MM.1S (cell line): ENCODE measurements around the gene GNPAT.

ENCODE experiments used
- DNase-seq: peaks from one replicate; pipeline ENCODE4 v3.0.0-alpha.2; 2015
- H2AFZ ChIP-seq: fragments of 300-600 bp; sonication (generic); 2 replicates; pipeline ENCODE4 v1.6.0; 2016; ENCODE audit warnings: antibody characterized with exemption, low read length
- H3F3A ChIP-seq: fragments of 300-600 bp; sonication (generic); 2 replicates; pipeline ENCODE4 v1.6.1; 2016; ENCODE audit warnings: mild to moderate bottlenecking, antibody characterized with exemption, low read length, moderate library complexity, mixed read lengths; ENCODE audit not compliant: insufficient read depth
- H3K27ac ChIP-seq: fragments of 300-600 bp; sonication (generic); 2 replicates; pipeline ENCODE4 v1.5.1; 2016; ENCODE audit warnings: mild to moderate bottlenecking, low read length
- H3K27me3 ChIP-seq: fragments of 300-600 bp; sonication (generic); replicated peaks from 2 replicates; pipeline ENCODE4 v1.6.0; 2016; ENCODE audit warnings: low read length; ENCODE audit not compliant: insufficient read depth
- H3K36me3 ChIP-seq: fragments of 300-600 bp; sonication (generic); replicated peaks from 2 replicates; pipeline ENCODE4 v1.6.1; 2016; ENCODE audit warnings: mild to moderate bottlenecking, low read length, mixed read lengths; ENCODE audit not compliant: insufficient read depth
- H3K4me1 ChIP-seq: fragments of 300-600 bp; sonication (generic); 2 replicates; pipeline ENCODE4 v1.6.1; 2016; ENCODE audit warnings: low read length, mixed read lengths
- H3K4me2 ChIP-seq: fragments of 300-600 bp; sonication (generic); 2 replicates; pipeline ENCODE4 v1.6.0; 2016; ENCODE audit warnings: low read depth, low read length
- H3K4me3 ChIP-seq: fragments of 300-600 bp; sonication (generic); 2 replicates; pipeline ENCODE4 v1.5.1; 2016; ENCODE audit warnings: low read length, mixed read lengths
- H3K79me2 ChIP-seq: fragments of 300-600 bp; sonication (generic); 2 replicates; pipeline ENCODE4 v1.6.1; 2016; ENCODE audit warnings: mixed run types, low read length, mixed read lengths
- H3K9ac ChIP-seq: fragments of 300-600 bp; sonication (generic); 2 replicates; pipeline ENCODE4 v1.6.1; 2016; ENCODE audit warnings: low read length, mixed read lengths
- H3K9me2 ChIP-seq: fragments of 300-600 bp; sonication (generic); replicated peaks from 2 replicates; pipeline ENCODE4 v1.6.1; 2016; ENCODE audit warnings: mild to moderate bottlenecking, low read length, mixed read lengths; ENCODE audit not compliant: insufficient read depth
- H3K9me3 ChIP-seq: fragments of 300-600 bp; sonication (generic); replicated peaks from 2 replicates; pipeline ENCODE4 v1.6.1; 2016; ENCODE audit warnings: mild to moderate bottlenecking, low read length, mixed read lengths; ENCODE audit not compliant: insufficient read depth
- H4K20me1 ChIP-seq: fragments of 300-600 bp; sonication (generic); 2 replicates; pipeline ENCODE4 v1.6.1; 2016; ENCODE audit warnings: mild to moderate bottlenecking, low read length, moderate library complexity, mixed read lengths; ENCODE audit not compliant: insufficient read depth
- CTCF ChIP-seq: fragments of 300-600 bp; sonication (generic); IDR thresholded peaks from 2 replicates; pipeline ENCODE4 v1.5.1; 2016; ENCODE audit warnings: antibody characterized with exemption, low read length, mixed read lengths
- EZH2 ChIP-seq: fragments of 300-600 bp; sonication (generic); optimal IDR thresholded peaks from 2 replicates; pipeline ENCODE3; 2017; ENCODE audit warnings: low read depth, mild to moderate bottlenecking, antibody characterized with exemption, low read length, mixed read lengths
- EZH2phosphoT487 ChIP-seq: fragments of 300-600 bp; sonication (generic); IDR thresholded peaks from 2 replicates; pipeline ENCODE4 v1.6.1; 2018; ENCODE audit warnings: antibody characterized with exemption, low read length

The GNPAT gene

GRCh38 chr1:231234506-231234905 lies 6.5 kb upstream of the GNPAT start:
- Histone ChIP-seq H3K27me3 (no peaks in the 10 kb centered on the region), H3F3A (no peaks in the 10 kb centered on the region), H3K9ac (no peak overlapping the region), H3K4me2 (no peak overlapping the region), H3K9me3 (no peaks in the 10 kb centered on the region), H4K20me1 (no peaks in the 10 kb centered on the region), H3K4me3 (no peak overlapping the region), H3K79me2 (peaks cover 8% of the 10 kb centered on the region), H3K27ac (no peak overlapping the region), H3K9me2 (no peaks in the 10 kb centered on the region), H2AFZ (no peak overlapping the region), H3K36me3 (0 out of 2 replicates have a peak, but pooled peaks cover 3% of the 10 kb centered on the region), H3K4me1 (peaks cover 3% of the 10 kb centered on the region; the same call in 1 of the 2 replicates)
- no peak for DNase-seq
- TF ChIP-seq CTCF = no peak
- TF ChIP-seq EZH2phosphoT487 = no peak
- TF ChIP-seq EZH2 = no peak

- TF ChIP-seq EZH2phosphoT487 = no peak
- TF ChIP-seq EZH2 = no peak
- no peak for TF ChIP-seq CTCF
- Histone ChIP-seq H4K20me1 (no peaks in the 10 kb centered on the region), H3K4me3 (no peak overlapping the region), H3K36me3 (0 out of 2 replicates have a peak, but pooled peaks cover 3% of the 10 kb centered on the region), H3K9ac (no peak overlapping the region), H3K9me3 (no peaks in the 10 kb centered on the region), H3K4me2 (no peak overlapping the region), H3K9me2 (no peaks in the 10 kb centered on the region), H3K79me2 (peaks cover 18% of the 10 kb centered on the region), H3K4me1 (peaks cover 9% of the 10 kb centered on the region; the same call in 1 of the 2 replicates), H3K27me3 (no peaks in the 10 kb centered on the region), H3F3A (no peaks in the 10 kb centered on the region), H2AFZ (no peak overlapping the region), H3K27ac (no peak overlapping the region)
- DNase-seq = no peak
These were observed 5.3 kb upstream of the GNPAT start for GRCh38 chr1:231235526-231236207.

- H3K36me3 ChIP-seq = 0 out of 2 replicates have a peak, but pooled peaks cover 3% of the 10 kb centered on the region
- no peaks in the 10 kb centered on the region for H3F3A ChIP-seq
- no peaks in the 10 kb centered on the region for H4K20me1 ChIP-seq
- no peak for DNase-seq
- H2AFZ ChIP-seq = no peak overlapping the region
- peaks cover 24% of the 10 kb centered on the region for H3K79me2 ChIP-seq
- H3K9me3 ChIP-seq = no peaks in the 10 kb centered on the region
- no peak overlapping the region for H3K27ac ChIP-seq
- peaks cover 9% of the 10 kb centered on the region; the same call in 1 of the 2 replicates for H3K4me1 ChIP-seq
- H3K27me3 ChIP-seq = no peaks in the 10 kb centered on the region
- no peak for TF ChIP-seq CTCF
- TF ChIP-seq EZH2 = no peak
- no peak for TF ChIP-seq EZH2phosphoT487
- H3K9ac ChIP-seq = no peak overlapping the region
- H3K4me3 ChIP-seq = no peak overlapping the region
- H3K4me2 ChIP-seq = no peak overlapping the region
- H3K9me2 ChIP-seq = no peaks in the 10 kb centered on the region
These were observed 4.8 kb upstream of the GNPAT start for GRCh38 chr1:231236208-231236591.
